HG03520 (cell line): ENCODE results near the gene PRKAR1B.
"Not testable (repeated sequence)": the region's sequence is repeated elsewhere in the genome, so short reads cannot be mapped to it uniquely, and the experiment has no call there.

Experiments
- ATAC-seq: cut with Tn5 transposase; IDR thresholded peaks from one replicate; pipeline ENCODE4 v1.9.1; 2021; ENCODE audit warnings: mild to moderate bottlenecking, moderate library complexity; ENCODE audit not compliant: unreplicated experiment

Gene PRKAR1B

GRCh38 chr7:628826-629225 lies 98.3 kb downstream of the PRKAR1B start:
- no peak for ATAC-seq

GRCh38 chr7:628402-628763 lies 98.7 kb downstream of the PRKAR1B start:
- ATAC-seq, result no peak

GRCh38 chr7:627661-628401 lies 99.2 kb downstream of the PRKAR1B start:
- no peak for ATAC-seq

GRCh38 chr7:625376-625971 lies 101.6 kb downstream of the PRKAR1B start:
- ATAC-seq, result no peak

- no peak for ATAC-seq
Observed at GRCh38 chr7:623464-623863, 103.6 kb downstream of the PRKAR1B start.

GRCh38 chr7:621572-622285 lies 105.4 kb downstream of the PRKAR1B start:
- ATAC-seq, result no peak

GRCh38 chr7:620885-621284 lies 106.2 kb downstream of the PRKAR1B start:
- ATAC-seq, result no peak

GRCh38 chr7:620056-620455 lies 107.0 kb downstream of the PRKAR1B start:
- no peak for ATAC-seq

GRCh38 chr7:619368-619840 lies 107.7 kb downstream of the PRKAR1B start:
- ATAC-seq, result no peak

- no peak for ATAC-seq
Observed at GRCh38 chr7:618539-619367, 108.3 kb downstream of the PRKAR1B start.

GRCh38 chr7:617614-618538 lies 109.2 kb downstream of the PRKAR1B start:
- no peak for ATAC-seq

- no peak for ATAC-seq
Observed at GRCh38 chr7:613442-614140, 113.5 kb downstream of the PRKAR1B start.

GRCh38 chr7:611837-612236 lies 115.2 kb downstream of the PRKAR1B start:
- ATAC-seq, result not testable (repeated sequence)

- ATAC-seq, result no peak
Observed at GRCh38 chr7:611281-611810, 115.7 kb downstream of the PRKAR1B start.

- ATAC-seq, result no peak
Observed at GRCh38 chr7:610531-611280, 116.4 kb downstream of the PRKAR1B start.

- no peak for ATAC-seq
Observed at GRCh38 chr7:610141-610530, 116.9 kb downstream of the PRKAR1B start.

GRCh38 chr7:609365-609764 lies 117.7 kb downstream of the PRKAR1B start:
- ATAC-seq, result no peak

GRCh38 chr7:608954-609353 lies 118.1 kb downstream of the PRKAR1B start:
- ATAC-seq, result no peak
